ENCODE results near the gene MCRIP1. TPM values are rescaled to one million over a fixed set of nuclear protein-coding genes. Genes with fewer than 3 reads are reported as not detected.
A peak's percentile ranks its signal among the peaks of the same experiment; 100 is the strongest.

The MCRIP1 gene
- total and polyA plus RNA-seq, 2 of the 13 experiments (the other 11 are each of a cell fraction or from before 2014, with no cell fraction given) = 79.7 to 84.9 TPM

DNA sequence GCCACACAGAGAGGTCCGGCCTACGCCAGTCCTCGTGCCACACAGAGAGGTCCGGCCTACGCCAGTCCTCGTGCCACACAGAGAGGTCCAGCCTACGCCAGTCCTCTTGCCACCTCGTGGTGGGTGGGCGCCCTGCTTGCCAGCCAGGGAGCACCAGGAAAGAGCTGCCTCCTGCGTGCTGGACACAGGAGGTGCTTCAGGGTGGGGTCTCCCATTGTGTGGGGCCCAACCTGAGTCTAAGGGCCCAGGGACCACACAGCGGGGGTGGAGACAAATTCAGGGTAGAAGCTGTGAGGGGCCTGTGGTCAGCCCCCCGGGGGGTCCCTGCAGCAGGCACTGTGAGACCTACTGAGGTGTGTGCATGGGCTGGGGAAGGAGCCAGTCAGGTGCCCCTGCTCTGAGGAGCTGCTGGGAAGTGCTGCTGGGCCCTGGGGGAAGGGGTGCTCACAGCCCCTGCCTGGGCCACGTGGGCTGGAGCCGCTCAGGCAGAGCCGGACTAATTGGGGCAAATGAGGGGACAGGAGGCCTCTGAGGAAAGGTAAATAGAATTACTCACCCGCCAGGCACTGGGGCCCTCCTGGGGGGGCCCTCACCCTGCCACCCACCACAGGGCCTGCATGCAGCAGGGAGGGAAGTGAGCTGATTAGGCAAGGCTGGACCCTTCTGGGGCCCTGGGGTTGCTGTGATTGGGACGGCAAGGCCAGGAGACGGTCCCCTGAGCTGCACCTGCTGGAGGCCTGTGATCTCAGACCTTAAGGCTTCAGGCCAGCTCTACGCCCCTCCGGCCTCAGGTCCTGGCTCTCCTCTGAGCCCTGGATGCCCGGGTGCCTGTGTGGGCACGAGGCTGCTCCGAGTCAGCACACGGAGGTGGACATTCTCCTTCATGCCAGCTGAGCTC, 18.1 kb downstream of the MCRIP1 start (continued):
- TF ChIP-seq, protein P1, sequence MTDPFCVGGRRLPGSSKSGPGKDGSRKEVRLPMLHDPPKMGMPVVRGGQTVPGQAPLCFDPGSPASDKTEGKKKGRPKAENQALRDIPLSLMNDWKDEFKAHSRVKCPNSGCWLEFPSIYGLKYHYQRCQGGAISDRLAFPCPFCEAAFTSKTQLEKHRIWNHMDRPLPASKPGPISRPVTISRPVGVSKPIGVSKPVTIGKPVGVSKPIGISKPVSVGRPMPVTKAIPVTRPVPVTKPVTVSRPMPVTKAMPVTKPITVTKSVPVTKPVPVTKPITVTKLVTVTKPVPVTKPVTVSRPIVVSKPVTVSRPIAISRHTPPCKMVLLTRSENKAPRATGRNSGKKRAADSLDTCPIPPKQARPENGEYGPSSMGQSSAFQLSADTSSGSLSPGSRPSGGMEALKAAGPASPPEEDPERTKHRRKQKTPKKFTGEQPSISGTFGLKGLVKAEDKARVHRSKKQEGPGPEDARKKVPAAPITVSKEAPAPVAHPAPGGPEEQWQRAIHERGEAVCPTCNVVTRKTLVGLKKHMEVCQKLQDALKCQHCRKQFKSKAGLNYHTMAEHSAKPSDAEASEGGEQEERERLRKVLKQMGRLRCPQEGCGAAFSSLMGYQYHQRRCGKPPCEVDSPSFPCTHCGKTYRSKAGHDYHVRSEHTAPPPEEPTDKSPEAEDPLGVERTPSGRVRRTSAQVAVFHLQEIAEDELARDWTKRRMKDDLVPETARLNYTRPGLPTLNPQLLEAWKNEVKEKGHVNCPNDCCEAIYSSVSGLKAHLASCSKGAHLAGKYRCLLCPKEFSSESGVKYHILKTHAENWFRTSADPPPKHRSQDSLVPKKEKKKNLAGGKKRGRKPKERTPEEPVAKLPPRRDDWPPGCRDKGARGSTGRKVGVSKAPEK (CRISPR knock-in tag; IDR thresholded peaks at IDR 0.05; ENCODE audit: borderline replicate concordance) = no peak
- TF ChIP-seq RARA (CRISPR knock-in tag; IDR thresholded peaks at IDR 0.05) (peak; percentile 57), ZNF329 (CRISPR knock-in tag; IDR thresholded peaks at IDR 0.05; ENCODE audit: low read depth) (no peak), ZNF383 (CRISPR knock-in tag; IDR thresholded peaks at IDR 0.05; ENCODE audit: borderline replicate concordance) (no peak), NCOA1 (CRISPR knock-in tag; IDR thresholded peaks at IDR 0.05) (no peak), GABPA (IDR thresholded peaks at IDR 0.05; ENCODE audit: low read depth, low read length) (no peak), GABPA (CRISPR knock-in tag; IDR thresholded peaks at IDR 0.05; ENCODE audit: low read depth) (peak; percentile 16; the same call in 1 of the 2 replicates), TBX2 (CRISPR knock-in tag; IDR thresholded peaks at IDR 0.05; ENCODE audit: borderline replicate concordance) (peak; percentile 82), NR2F6 (IDR thresholded peaks at IDR 0.05) (no peak), NR2F6 (CRISPR knock-in tag; IDR thresholded peaks at IDR 0.05) (0 out of 2 replicates have a peak, but pooled peaks have one; percentile 35), KDM5B (CRISPR knock-in tag; IDR thresholded peaks at IDR 0.05; ENCODE audit: borderline replicate concordance) (peak; percentile 47; the same call in 1 of the 2 replicates), ZNF547 (CRISPR knock-in tag; IDR thresholded peaks at IDR 0.05) (0 out of 2 replicates have a peak, but pooled peaks have one; percentile 11), HOXA5 (CRISPR knock-in tag; IDR thresholded peaks at IDR 0.05) (peak; percentile 59; the same call in 1 of the 2 replicates), FOXA1 (IDR thresholded peaks at IDR 0.05) (no peak), FOXA1 (CRISPR knock-in tag; IDR thresholded peaks at IDR 0.05) (peak; percentile 52; the same call in 1 of the 2 replicates), ZNF777 (CRISPR knock-in tag; IDR thresholded peaks at IDR 0.05) (no peak), GATAD2A (CRISPR knock-in tag; IDR thresholded peaks at IDR 0.05) (peak; percentile 71), TEAD3 (CRISPR knock-in tag; optimal IDR thresholded peaks at IDR 0.05; ENCODE audit: borderline replicate concordance) (no peak), FLYWCH1 (CRISPR knock-in tag; IDR thresholded peaks at IDR 0.05) (no peak), TCF7L2 (IDR thresholded peaks at IDR 0.05; ENCODE audit: low read depth, low read length) (no peak)
- TF ChIP-seq, protein P2, sequence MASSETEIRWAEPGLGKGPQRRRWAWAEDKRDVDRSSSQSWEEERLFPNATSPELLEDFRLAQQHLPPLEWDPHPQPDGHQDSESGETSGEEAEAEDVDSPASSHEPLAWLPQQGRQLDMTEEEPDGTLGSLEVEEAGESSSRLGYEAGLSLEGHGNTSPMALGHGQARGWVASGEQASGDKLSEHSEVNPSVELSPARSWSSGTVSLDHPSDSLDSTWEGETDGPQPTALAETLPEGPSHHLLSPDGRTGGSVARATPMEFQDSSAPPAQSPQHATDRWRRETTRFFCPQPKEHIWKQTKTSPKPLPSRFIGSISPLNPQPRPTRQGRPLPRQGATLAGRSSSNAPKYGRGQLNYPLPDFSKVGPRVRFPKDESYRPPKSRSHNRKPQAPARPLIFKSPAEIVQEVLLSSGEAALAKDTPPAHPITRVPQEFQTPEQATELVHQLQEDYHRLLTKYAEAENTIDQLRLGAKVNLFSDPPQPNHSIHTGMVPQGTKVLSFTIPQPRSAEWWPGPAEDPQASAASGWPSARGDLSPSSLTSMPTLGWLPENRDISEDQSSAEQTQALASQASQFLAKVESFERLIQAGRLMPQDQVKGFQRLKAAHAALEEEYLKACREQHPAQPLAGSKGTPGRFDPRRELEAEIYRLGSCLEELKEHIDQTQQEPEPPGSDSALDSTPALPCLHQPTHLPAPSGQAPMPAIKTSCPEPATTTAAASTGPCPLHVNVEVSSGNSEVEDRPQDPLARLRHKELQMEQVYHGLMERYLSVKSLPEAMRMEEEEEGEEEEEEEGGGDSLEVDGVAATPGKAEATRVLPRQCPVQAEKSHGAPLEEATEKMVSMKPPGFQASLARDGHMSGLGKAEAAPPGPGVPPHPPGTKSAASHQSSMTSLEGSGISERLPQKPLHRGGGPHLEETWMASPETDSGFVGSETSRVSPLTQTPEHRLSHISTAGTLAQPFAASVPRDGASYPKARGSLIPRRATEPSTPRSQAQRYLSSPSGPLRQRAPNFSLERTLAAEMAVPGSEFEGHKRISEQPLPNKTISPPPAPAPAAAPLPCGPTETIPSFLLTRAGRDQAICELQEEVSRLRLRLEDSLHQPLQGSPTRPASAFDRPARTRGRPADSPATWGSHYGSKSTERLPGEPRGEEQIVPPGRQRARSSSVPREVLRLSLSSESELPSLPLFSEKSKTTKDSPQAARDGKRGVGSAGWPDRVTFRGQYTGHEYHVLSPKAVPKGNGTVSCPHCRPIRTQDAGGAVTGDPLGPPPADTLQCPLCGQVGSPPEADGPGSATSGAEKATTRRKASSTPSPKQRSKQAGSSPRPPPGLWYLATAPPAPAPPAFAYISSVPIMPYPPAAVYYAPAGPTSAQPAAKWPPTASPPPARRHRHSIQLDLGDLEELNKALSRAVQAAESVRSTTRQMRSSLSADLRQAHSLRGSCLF (CRISPR knock-in tag; IDR thresholded peaks at IDR 0.05; ENCODE audit: borderline replicate concordance) = no peak
- TF ChIP-seq, protein P3, sequence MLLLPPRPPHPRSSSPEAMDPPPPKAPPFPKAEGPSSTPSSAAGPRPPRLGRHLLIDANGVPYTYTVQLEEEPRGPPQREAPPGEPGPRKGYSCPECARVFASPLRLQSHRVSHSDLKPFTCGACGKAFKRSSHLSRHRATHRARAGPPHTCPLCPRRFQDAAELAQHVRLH (CRISPR knock-in tag; IDR thresholded peaks at IDR 0.05; ENCODE audit: borderline replicate concordance, low read depth) = no peak
- TF ChIP-seq, protein P4, sequence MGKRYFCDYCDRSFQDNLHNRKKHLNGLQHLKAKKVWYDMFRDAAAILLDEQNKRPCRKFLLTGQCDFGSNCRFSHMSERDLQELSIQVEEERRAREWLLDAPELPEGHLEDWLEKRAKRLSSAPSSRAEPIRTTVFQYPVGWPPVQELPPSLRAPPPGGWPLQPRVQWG (CRISPR knock-in tag; IDR thresholded peaks at IDR 0.05; ENCODE audit: borderline replicate concordance, low read depth) = no peak
